GM18858 (cell line): ENCODE measurements around the gene CFAP53.
"Not testable (repeated sequence)": the region's sequence is repeated elsewhere in the genome, so short reads cannot be mapped to it uniquely, and the experiment has no call there.

Experiments
- ATAC-seq: cut with Tn5 transposase; IDR thresholded peaks from one replicate; pipeline ENCODE4 v1.9.1; 2021; ENCODE audit not compliant: unreplicated experiment

Gene CFAP53

DNA sequence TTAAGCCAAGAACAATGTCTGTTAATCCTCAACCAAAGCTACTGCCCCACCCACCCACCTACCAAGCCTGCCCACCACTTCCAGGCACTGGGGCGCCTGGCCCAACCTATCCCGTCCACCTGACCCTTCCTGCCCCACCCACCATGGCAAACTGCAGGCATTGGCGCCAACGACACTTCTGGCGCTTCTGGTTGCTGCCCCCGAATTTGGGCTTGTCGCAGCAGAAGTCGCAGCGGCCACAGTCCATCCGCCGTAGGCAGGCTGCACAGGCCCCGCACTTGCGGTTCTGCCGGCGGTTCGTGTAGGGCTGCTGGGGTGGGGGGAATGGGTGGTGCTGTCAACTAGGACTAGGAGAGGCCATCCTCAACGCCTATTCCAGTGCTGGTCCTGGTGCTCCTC is 7.7 kb upstream of the CFAP53 start:
- ATAC-seq = no peak

DNA sequence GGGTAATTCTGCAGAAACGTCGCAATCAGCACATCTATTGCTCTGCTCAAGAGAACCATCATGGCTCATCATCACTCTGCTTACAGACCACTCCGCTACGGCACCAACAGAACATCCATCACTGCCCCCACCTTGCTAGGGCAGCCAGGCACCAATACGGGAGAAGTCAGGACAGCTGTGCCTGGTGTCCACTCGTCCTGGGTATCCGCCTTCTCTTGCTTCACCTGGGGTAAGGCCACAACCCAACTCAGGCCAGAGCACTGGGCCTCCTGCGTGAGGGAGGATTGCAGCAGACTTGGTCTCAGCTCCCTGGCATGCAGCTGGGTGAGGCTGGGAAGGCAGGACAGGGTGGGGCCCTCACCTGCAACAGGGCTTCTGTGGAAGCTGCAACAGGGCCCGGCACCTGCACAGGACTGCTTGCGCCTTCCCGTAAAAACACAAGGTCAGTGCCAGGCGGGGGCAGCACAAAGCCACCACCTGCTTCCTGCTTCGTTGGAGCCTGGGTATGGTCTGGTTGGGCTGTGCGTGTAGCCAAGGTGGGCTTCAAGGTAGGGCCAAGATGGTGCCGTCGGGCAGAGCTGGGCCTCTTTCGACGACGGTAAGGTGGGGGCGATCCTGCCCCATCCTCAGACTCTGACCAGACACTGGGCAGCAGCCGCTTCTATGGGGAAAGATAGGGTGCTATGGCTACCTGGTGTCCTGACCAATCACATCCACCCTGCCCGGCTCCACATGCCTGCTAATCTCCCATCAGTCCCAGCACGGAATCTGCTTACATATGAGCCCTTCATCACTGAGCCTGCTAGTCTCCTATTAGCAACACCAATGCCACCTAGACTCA is 7.1 kb upstream of the CFAP53 start:
- ATAC-seq = no peak

DNA sequence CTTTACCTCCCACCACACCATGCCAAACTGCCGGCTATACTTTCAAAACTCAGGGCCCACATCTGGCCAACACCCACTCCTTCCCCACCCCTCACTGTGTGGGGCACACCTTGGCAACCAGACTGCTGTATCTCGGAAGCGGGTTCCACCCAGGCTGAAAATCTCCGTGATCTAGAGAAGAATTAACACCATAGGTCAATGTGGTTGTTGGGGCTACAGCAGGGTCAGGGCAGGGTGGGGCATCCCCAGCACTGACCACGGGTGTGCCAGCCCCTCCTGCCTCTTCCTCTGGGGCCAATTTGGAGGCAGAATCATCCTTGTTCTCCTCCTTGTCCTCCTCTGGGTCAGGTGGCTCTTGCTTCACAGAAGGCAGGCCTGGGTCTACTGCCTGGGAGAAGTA is 6.3 kb upstream of the CFAP53 start:
- ATAC-seq = no peak

DNA sequence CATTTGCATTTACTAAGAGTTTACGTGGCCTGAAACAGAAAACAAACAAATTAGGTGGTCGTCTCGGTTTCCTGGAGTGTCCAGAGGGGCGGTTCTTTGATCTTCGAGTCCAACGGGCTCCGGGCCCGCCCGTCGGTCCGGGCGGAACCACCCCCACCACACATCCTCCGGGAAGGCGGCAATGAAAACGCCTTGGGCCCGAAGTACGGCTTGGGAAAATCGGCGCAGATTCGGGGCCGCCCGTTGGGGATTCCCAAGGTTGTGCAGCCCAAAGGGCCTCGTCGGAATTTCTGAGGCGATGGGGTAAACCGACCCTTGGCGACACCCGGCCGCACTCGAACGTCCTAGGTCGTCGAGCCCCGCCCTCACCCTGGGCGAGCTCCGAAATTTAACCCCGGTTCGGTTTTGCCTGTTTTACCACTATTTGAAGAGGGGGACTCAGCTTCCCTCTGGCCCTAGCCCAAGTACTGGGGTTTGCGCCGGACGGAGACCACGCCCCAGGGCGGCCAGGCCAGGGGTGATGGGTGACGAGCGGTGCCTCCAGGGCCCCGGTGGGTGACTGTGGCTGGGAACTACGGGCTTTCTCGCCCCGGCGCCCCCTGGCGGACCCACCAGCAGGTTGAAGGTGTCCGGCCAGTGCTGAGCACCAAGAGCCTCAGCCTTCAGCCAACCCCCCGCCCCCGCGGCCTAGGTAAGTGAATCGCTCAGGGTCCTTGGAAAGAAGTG is 1.9 kb upstream of the CFAP53 start:
- peak; percentile 69 for ATAC-seq

DNA sequence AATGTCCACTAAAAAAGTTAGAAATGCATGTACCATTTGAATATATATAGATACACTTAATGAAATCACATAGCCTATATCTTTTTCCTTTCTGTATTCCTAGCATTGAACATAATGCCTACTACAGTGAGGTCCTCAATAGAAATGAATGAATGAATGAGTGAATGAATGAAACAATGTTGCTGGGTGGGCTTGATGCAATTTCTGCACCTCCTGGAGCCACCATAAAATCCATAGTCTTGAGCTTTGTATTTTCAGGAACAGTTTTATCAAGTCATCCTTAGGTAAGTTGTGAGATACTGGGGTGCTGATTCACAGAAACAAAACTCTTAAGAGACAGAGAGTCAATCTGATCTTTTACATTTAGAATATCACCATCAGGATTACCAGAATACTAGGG is 3.3 kb downstream of the CFAP53 start:
- no peak for ATAC-seq

DNA sequence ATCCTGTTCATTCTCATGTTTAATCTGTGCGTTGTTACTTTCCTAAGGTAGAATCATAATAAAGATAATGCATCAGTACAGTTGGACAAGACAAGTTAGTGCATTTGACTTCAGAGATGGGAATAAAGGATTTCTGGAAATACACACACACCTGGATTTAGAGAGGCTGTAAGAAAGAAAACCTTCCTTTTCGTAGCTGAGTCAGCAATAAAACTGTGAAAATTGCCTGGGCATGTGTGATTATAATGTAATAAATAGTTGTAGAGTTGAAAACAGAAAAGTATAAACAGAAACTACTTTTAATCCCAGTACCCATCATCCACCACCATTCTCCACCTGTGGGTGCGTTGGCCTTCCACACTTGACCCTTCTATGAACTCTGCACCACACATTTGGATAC is 15.4 kb downstream of the CFAP53 start:
- ATAC-seq = no peak

DNA sequence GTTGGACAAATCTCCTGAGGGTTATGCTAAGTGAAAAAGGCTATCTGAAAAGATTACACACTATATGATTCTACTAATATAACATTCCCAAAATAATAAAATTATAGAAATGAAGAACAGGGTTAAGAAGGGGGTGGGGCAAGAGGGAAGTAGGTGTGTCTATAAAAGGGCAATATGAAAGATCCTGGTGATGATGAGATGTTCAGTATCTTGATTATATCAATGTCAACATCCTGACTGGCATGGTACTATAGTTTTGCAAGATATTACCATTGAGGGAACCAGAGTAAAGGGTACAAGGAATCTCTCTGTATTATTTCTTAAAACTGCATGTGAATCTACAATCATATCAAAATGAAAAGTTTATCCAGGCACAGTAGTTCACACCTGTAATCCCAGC is 16.7 kb downstream of the CFAP53 start:
- ATAC-seq = no peak

DNA sequence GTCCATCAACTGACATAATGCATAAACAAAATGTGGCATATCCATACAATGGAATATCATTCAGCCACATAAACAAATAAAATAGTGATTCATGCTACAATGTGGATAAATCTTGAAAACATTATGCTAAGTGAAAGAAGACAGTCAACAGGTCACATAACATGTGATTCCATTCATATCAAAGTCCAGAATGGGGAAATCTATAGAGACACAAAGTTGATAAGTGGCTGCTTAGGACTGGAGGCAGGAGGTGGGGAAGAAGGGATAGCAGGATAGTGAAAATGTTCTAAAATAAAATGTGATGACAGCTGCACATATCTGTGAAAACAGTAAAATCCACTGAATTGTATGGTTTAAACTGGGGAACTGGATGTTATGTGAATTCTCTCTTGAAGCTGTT is 18.7 kb downstream of the CFAP53 start:
- no peak for ATAC-seq

DNA sequence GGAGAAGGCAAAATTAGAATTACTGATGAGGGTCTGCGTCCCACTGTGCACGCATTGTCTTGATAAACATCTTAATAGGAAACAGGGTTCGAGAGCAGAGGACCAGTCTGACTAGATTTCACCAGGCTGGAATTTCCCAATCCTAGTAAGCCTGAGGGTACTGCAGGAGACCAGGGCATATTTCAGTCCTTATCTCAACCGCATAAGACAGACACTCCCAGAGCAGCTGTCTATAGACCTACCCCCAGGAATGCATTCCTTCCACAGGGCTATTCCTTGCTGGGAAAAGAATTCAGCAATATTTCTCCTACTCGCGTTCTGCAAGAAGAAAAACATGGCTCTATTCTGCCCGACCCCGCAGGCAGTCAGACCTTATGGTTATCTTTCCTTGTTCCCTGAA is 24.5 kb downstream of the CFAP53 start:
- ATAC-seq = not testable (repeated sequence)

DNA sequence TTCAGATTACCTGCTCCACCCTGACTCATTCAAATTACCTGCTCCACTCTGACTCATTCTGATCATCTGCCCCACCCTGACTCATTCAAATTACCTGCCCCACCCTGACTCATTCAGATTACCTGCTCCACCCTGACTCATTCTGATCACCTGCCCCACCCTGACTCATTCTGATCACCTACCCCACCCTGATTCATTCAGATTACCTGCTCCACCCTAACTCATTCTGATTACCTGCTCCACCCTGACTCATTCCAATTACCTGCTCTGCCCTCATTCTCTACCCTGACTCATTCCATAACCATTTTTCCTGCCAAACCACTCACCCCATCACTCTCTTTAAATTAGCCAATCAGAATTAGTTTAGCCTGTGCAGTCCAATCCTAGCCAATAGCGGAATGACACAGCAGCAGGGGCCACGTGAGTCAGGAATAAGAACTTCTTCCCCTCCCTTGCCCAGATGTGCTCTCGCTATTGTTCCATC is 26.2 kb downstream of the CFAP53 start:
- ATAC-seq = no peak

DNA sequence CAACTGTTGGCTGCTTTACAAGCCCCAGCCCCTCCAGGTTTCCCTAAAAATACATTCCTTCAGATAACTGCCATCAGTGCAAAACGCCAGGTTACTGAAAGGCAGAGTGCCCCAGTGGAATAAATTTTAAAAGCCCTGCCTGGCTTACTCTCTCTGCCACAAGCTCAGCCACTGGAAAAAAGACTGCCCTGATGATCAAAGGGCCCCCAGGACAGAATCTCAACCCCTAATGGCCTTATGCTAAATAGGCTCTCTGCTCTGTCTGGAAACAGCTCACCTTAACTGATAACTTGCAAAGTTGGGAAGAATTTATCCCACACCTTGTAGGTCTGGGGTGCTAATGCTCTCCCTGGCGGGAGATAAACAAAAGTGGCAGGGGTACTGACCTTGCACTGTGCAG is 33.9 kb downstream of the CFAP53 start:
- ATAC-seq = no peak

DNA sequence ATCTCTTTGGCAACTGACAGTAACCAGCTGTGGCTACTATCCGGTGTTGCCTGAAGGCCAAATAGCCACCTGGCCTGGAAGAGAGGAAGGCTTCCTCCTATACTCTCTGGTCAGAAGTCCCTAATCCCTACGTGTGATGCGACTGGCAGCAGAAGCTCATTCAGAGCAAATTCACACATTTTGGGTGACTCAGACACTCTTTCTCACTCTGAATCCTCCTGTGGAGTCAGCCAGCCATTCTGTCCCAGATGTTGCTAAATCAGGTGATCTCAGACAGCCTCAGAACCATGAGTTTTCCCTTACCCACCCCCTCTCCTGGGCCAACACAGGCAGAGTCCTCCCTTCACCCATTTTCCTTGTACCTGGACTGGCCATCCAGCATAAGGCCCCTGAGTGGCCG is 34.7 kb downstream of the CFAP53 start:
- no peak for ATAC-seq

DNA sequence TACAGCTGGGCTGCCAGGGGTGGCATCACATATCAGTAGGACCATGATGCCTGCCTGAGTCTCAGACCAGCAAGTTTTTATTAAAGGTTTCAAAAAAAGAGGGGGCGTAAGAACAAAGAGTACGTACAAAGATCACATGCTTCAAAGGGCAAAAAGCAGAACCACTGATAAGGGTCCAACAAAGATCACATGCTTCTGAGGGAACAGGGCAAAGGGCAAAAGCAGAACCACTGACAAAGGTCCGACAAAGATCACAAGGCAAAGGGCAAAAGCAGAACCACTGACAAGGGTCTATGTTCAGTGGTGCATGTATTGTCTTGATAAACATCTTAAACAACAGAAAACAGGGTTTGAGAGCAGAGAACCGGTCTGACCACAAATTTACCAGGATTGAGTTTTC is 46.0 kb downstream of the CFAP53 start:
- ATAC-seq = not testable (repeated sequence)

DNA sequence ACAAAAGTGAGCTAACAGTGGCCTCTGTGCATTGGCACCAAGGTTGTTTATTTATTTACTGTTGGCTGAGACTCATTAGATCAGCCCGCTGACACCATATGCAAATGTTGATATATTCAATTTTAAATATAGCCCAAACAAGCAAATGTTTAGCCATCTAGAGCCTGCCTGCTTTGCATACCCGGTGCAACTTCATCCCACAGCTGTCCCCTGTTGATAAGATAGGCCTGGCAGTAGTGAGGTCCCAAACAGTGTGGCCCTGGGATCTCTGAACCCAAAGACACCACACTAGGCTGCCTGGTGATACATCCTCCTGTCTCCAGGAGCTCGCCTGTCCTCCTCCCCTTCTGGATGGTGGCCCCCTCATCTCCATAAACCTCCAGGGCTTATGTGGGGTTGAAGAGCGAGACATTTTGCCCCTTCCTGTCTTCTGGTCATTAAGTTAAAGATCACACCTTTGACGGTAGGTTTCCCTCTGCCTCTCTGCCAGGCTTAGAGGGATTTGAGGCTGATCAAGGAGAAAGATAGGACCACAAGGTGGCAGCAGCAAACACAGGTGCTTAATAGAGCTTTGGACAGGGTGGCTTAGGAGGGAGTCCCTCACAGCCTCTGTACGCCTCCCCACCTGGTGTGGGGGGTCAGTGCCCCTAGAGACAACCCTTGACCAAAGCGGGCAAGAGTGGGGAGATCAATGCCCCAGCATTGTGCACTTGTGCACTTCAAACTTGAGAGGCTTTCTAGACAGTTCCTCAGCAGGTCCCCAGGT is 47.7 kb downstream of the CFAP53 start:
- ATAC-seq = no peak

DNA sequence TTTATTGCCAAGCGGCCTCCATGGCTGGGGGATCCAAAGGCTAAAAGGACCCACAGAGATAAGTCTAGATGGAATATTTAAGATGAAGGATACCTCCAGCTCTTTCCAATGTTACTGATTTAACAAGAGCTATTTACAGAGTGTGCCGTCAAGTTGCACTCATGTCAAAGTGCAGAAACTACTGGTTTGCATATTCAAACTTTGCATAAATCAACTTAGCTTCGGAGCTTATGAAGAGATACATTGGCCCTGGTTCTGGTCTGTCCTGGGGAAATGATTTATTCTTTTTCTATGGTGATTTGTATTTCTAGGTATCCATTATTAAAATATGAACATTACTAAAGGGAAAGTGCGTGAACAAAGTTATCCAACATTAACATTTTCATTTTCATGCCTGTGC is 57.0 kb downstream of the CFAP53 start:
- no peak for ATAC-seq

DNA sequence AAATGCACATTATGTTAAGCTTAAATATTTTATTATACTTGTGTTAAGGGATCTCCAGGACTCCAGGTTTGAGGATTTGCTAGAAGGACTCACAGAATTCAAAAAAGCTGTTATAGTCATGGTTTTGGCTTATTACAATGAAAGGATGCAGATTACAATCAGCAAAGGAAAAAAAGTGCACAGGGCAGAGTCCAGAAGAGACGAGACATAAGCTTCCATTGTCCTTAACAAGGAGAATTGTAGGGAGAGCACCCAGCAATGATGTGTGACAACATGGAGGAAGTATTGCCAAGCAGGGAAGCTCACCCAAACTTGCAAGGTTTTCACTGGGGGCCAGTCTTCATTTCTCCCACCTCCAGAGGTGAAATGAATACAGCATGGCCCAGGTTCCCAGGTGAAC is 58.6 kb downstream of the CFAP53 start:
- no peak for ATAC-seq

DNA sequence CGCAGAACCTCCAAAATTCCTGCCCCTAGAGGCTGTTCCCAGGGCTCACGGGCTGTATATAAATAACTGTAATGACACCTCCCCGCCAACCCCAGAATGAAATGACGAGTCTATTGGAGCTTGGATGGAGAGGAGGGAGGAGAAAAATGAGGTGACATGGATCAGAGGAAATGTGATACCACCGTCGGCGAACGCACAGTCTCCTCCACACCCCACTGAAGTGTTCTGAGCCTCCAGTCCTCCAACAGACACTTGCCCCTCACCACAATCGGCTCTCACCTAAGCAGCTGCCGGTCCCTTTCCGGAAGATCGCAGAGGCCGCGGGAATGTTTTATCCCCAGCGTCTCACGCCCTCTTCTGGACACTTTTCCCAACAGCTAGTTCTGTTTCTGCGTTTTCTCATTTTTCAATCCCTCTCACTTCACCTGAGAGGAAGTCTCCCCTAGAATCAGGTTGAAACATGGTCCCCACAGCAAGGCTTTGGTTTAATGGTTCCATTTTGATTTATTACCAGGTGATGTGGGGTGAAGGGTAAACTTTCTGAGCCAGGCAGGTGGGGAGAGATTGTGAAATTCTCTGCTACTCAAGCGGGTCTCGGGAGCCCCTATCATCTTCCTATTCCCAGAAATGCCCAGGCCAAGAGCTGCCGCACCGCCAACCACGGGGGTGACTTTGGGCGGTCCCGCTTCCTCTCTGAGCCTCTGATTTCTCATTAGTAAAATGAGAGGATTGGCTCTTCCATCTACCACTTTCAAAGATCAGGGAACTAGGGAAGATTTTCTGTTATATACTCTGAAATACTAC is 62.3 kb downstream of the CFAP53 start:
- no peak for ATAC-seq

DNA sequence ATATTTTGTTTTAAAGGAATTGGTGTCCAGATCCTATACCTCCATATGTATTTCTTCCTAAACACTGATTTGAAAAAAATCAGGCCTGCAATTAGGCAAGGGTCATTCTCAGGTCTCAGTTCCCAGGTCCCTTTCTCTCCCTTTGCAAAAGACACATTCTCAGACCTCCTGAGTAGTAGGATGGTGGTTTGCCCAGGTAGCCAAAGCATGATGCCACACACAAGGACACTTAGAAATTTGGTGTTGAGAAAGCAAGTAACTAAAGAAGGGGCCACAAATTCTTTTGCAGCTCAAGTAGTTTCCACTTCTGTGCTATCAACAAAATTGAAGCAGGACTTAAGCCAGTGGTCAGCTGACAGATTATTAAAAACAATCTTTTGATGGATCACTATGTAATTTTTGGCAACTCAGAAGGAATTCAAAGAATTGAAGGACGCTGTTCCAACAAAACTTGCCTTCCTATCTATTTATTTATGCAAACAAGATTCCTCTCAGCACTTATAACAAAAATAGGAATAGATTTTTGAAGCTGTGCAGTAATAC is 64.7 kb downstream of the CFAP53 start:
- ATAC-seq = no peak

DNA sequence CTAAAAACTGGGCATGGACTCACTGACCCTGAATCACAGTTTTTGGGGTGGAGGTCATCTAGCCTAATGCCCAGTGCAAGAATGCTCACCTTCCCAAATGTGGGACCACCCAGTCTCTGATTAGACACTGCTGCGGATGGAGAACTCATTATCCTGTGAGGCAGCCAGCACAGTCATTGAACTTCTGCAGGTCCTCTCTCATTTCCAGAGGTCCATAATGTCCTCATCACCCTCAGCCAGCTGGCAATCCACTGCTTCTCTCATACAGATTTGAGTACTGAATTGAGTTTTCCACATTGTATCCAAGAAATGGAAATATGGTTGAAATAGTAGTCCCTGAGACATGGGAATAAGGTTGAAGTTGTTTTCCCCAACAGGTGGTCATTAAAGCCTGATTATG is 66.4 kb downstream of the CFAP53 start:
- no peak for ATAC-seq

DNA sequence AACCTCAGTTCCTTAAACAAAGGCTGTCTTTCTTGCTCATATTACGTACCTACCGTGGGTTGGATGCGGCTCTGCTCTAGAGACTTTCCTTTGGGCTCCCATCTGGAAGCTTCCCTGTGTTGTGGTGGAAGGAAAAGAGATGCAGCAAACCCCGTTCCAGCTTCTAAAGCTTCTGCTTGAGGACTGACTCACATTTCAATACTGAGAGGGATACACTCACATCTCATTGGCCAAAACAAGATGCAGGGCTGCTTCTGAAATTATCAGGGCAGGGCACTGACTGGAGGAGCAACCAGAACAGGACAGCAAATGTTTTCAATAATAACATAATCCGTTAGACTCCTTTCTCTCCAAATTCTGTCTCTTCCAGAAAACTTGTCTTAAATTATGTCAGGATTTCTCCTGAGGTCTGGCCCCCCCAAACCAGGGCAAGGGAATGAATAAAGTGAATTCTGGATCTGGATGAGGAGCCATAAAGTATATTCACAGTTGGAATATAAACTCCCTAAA is 66.9 kb downstream of the CFAP53 start:
- no peak for ATAC-seq
